ENCODE results near the gene CDC42EP5. TPM values are rescaled to one million over a fixed set of nuclear protein-coding genes. Genes with fewer than 3 reads are reported as not detected.

CDC42EP5 gene
- total and polyA plus RNA-seq, 10 of the 15 experiments (the other 5 are each of a cell fraction or from before 2014, with no cell fraction given), result 0.42 to 1.8 (median 1.4) TPM; not detected in 6

GRCh38 chr19:54464044-54464629 lies 9.0 kb downstream of the CDC42EP5 start (continued):
- TF ChIP-seq SP1 (IDR thresholded peaks at IDR 0.05; ENCODE audit: low read depth, low read length) (peak; percentile 75), POU2F2 (IDR thresholded peaks at IDR 0.05; ENCODE audit: borderline replicate concordance, low read depth, low read length) (peak; percentile 63)

DNA sequence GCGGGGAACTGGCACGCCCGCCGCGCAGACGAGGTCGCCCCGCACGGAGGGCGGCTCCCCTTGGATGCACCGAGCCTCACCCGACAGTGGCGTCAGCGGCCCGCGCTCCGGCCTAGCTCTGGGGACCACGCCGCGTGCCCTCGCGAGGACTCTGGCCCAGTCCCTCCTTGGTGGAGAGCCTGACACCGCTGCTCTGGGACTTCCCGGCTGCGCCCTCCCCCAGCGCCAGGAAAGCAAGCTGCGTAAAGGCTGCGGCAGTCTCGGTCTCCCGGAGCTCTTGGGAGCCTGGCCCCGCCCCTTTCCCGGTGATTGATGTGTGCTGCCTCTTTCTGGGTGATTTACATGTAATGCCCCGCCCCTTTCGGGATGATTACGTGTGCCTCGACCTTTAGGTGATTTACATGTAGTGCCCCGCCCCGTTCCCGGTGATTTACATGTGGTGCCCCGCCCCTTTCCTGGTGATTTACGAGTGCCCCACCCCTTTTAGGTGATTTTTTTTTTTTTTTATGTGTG lies 9.5 kb downstream of the CDC42EP5 start, which contains the start of gene LENG9:
TSS of gene LENG9 (minus strand) at position 248 of the 513 bp plus-strand sequence. CDS start 252 bp downstream, outside the sequence.
- Histone ChIP-seq H3K4me2 (ENCODE audit: control insufficient read depth, insufficient read depth) (peak within 1 kb of the TSS; percentile 96), H3K4me1 (ENCODE audit: control insufficient read depth, insufficient read depth, low read length) (peaks cover 12% of the 10 kb centered on the region), H2AFZ (ENCODE audit: control insufficient read depth, low read depth, low read length) (peak within 1 kb of the TSS; percentile 93), H3K79me2 (ENCODE audit: control insufficient read depth, insufficient read depth, low read length) (peaks cover 14% of the 10 kb centered on the region), H3K27ac (ENCODE audit: control insufficient read depth, insufficient read depth) (peak within 1 kb of the TSS; percentile 81), H3K9me3 (replicated peaks; ENCODE audit: control insufficient read depth, insufficient read depth, low read length) (no peaks in the 10 kb centered on the region), H3K27me3 (replicated peaks in 1 of 2; ENCODE audit: control insufficient read depth in 2 of 2, insufficient read depth in 2 of 2, low read length in 1 of 2) (no peaks in the 10 kb centered on the region), H3K9ac (ENCODE audit: control insufficient read depth, insufficient read depth, low read length) (peak within 1 kb of the TSS; percentile 80), H3K36me3 (ENCODE audit: control insufficient read depth in 2 of 2, insufficient read depth in 2 of 2, low read length in 1 of 2) (peaks cover 10 to 25% of the 10 kb centered on the region in 2 experiments), H4K20me1 (ENCODE audit: control insufficient read depth, insufficient read depth) (no peaks in the 10 kb centered on the region), H3K4me3 (peak within 1 kb of the TSS; percentile 76)
- ChIA-PET POLR2A (interaction anchor here (0.7 to 1.6 kb wide), 5 partner anchors 15 to 327 kb away, joined by 3 to 16 read pairs (median 5); partner anchors contain the start of genes CNOT3, LENG8 and MBOAT7), CTCF (interaction anchor here (1.0 to 1.5 kb wide), 6 partner anchors 12 to 274 kb away, joined by 3 to 5 read pairs (median 4); partner anchors contain the start of genes LENG8 and MBOAT7), RAD21 (ENCODE audit: unreplicated experiment) (interaction anchor here (1.0 to 1.2 kb wide), 4 partner anchors 10 to 74 kb away, joined by 3 to 12 read pairs (median 4); partner anchors contain the start of genes CDC42EP5 and LENG8), SMC1A (ENCODE audit: uncharacterized antibody, unreplicated experiment) (interaction anchor here (1.0 kb wide), 2 partner anchors 15 to 73 kb away, joined by 4 to 5 read pairs; partner anchors contain the start of gene LENG8)
- BruUV-seq (replicated peaks), result no TSS peak
- WGBS (ENCODE audit: insufficient coverage, insufficient replicate concordance, low lambda C conversion rate, missing lambda C conversion rate), result under 1% methylated on average over 39 of the region's 41 CpGs
- intact Hi-C loops (cut with micrococcal nuclease; ENCODE audit: unreplicated experiment) (loop anchor here (1.0 kb wide), 2 partner anchors 14 to 154 kb away; partner anchors contain the start of gene LENG8), in situ Hi-C loops (cut with MboI) (loop anchor here (10.0 kb wide), 1 partner anchor 1191 kb away; the partner anchor contains the start of gene U2AF2)
- FAIRE-seq (no peak), ATAC-seq (peak; percentile 66), DNase-seq (ENCODE audit: low read depth, low spot score) (no peak)
- no peak for TF ChIP-seq RELB (IDR thresholded peaks at IDR 0.05; ENCODE audit: low read depth)
- TF ChIP-seq, protein P1, sequence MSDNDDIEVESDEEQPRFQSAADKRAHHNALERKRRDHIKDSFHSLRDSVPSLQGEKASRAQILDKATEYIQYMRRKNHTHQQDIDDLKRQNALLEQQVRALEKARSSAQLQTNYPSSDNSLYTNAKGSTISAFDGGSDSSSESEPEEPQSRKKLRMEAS (IDR thresholded peaks at IDR 0.05; ENCODE audit: low read depth, low read length), result peak; percentile 75
- TF ChIP-seq, protein P2, sequence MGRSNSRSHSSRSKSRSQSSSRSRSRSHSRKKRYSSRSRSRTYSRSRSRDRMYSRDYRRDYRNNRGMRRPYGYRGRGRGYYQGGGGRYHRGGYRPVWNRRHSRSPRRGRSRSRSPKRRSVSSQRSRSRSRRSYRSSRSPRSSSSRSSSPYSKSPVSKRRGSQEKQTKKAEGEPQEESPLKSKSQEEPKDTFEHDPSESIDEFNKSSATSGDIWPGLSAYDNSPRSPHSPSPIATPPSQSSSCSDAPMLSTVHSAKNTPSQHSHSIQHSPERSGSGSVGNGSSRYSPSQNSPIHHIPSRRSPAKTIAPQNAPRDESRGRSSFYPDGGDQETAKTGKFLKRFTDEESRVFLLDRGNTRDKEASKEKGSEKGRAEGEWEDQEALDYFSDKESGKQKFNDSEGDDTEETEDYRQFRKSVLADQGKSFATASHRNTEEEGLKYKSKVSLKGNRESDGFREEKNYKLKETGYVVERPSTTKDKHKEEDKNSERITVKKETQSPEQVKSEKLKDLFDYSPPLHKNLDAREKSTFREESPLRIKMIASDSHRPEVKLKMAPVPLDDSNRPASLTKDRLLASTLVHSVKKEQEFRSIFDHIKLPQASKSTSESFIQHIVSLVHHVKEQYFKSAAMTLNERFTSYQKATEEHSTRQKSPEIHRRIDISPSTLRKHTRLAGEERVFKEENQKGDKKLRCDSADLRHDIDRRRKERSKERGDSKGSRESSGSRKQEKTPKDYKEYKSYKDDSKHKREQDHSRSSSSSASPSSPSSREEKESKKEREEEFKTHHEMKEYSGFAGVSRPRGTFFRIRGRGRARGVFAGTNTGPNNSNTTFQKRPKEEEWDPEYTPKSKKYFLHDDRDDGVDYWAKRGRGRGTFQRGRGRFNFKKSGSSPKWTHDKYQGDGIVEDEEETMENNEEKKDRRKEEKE (IDR thresholded peaks at IDR 0.05), result no peak
- TF ChIP-seq ATF7 (IDR thresholded peaks at IDR 0.05; ENCODE audit: low read depth), result peak; percentile 75
- TF ChIP-seq, protein P3, sequence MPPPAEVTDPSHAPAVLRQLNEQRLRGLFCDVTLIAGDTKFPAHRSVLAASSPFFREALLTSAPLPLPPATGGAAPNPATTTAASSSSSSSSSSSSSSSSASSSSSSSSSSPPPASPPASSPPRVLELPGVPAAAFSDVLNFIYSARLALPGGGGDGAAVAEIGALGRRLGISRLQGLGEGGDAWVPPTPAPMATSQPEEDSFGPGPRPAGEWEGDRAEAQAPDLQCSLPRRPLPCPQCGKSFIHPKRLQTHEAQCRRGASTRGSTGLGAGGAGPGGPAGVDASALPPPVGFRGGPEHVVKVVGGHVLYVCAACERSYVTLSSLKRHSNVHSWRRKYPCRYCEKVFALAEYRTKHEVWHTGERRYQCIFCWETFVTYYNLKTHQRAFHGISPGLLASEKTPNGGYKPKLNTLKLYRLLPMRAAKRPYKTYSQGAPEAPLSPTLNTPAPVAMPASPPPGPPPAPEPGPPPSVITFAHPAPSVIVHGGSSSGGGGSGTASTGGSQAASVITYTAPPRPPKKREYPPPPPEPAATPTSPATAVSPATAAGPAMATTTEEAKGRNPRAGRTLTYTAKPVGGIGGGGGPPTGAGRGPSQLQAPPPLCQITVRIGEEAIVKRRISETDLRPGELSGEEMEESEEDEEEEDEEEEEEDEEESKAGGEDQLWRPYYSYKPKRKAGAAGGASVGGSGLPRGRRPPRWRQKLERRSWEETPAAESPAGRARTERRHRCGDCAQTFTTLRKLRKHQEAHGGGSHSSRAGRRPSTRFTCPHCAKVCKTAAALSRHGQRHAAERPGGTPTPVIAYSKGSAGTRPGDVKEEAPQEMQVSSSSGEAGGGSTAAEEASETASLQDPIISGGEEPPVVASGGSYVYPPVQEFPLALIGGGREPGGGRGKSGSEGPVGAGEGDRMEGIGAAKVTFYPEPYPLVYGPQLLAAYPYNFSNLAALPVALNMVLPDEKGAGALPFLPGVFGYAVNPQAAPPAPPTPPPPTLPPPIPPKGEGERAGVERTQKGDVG (CRISPR knock-in tag; IDR thresholded peaks at IDR 0.05), result no peak
- peak; percentile 81; the same call in 1 of the 2 replicates for TF ChIP-seq ZNF207 (IDR thresholded peaks at IDR 0.05; ENCODE audit: borderline replicate concordance)
- no peak for TF ChIP-seq JUNB (IDR thresholded peaks at IDR 0.05)
- no peak for TF ChIP-seq NFIC (IDR thresholded peaks at IDR 0.05; ENCODE audit: low read depth, low read length)
- TF ChIP-seq STAT1 (conservative IDR thresholded peaks at IDR 0.05), result no peak
- no peak for TF ChIP-seq CEBPB (IDR thresholded peaks at IDR 0.05; ENCODE audit: borderline replicate concordance in 1 of 2, low read depth in 2 of 2, low read length in 2 of 2)
- peak; percentile 70; the same call in 1 of the 2 replicates for TF ChIP-seq POLR2AphosphoS5 (IDR thresholded peaks at IDR 0.05; ENCODE audit: low read length)

All from GM12878 (cell line).